KMS-11 (cell line): ENCODE results near the gene PRKG1.
"Not testable (repeated sequence)": the region's sequence is repeated elsewhere in the genome, so short reads cannot be mapped to it uniquely, and the experiment has no call there.

ENCODE experiments used
- H2AFZ ChIP-seq: fragments of 200-600 bp; sonication (generic); 2 replicates; pipeline ENCODE4 v1.6.1; 2016; ENCODE audit warnings: antibody characterized with exemption, mixed run types, low read depth
- H3K27ac ChIP-seq: fragments of 200-600 bp; sonication (generic); 2 replicates; pipeline ENCODE4 v1.6.1; 2016; ENCODE audit warnings: mild to moderate bottlenecking, mixed run types
- H3K27me3 ChIP-seq: fragments of 200-600 bp; sonication (generic); 2 replicates; pipeline ENCODE4 v1.6.1; 2017; ENCODE audit warnings: mild to moderate bottlenecking, low read depth, mixed run types, moderate library complexity; ENCODE audit not compliant: insufficient read depth
- H3K36me3 ChIP-seq: fragments of 200-600 bp; sonication (generic); 2 replicates; pipeline ENCODE4 v1.6.1; 2017; ENCODE audit warnings: mild to moderate bottlenecking, mixed run types; ENCODE audit not compliant: insufficient read depth
- H3K4me1 ChIP-seq: fragments of 200-600 bp; sonication (generic); 2 replicates; pipeline ENCODE4 v1.6.1; 2016; ENCODE audit warnings: mild to moderate bottlenecking, low read depth, mixed run types; ENCODE audit not compliant: poor library complexity, severe bottlenecking
- H3K4me2 ChIP-seq: fragments of 200-600 bp; sonication (generic); 2 replicates; pipeline ENCODE4 v1.7.0; 2016; ENCODE audit warnings: mild to moderate bottlenecking, mixed run types
- H3K4me3 ChIP-seq: fragments of 200-600 bp; sonication (generic); IDR thresholded peaks from 2 replicates; pipeline ENCODE4 v1.6.1; 2017; ENCODE audit warnings: low read depth, low read length, mixed read lengths; ENCODE audit not compliant: insufficient read depth
- H3K79me2 ChIP-seq: fragments of 200-600 bp; sonication (generic); 2 replicates; pipeline ENCODE4 v1.6.1; 2016; ENCODE audit warnings: low read depth, mixed run types; ENCODE audit not compliant: insufficient read depth
- H3K9ac ChIP-seq: fragments of 200-600 bp; sonication (generic); 2 replicates; pipeline ENCODE4 v1.6.1; 2016; ENCODE audit warnings: mild to moderate bottlenecking, mixed run types
- H4K20me1 ChIP-seq: fragments of 200-600 bp; sonication (generic); 2 replicates; pipeline ENCODE4 v1.6.1; 2016; ENCODE audit warnings: mild to moderate bottlenecking, mixed run types; ENCODE audit not compliant: insufficient read depth
- CTCF ChIP-seq: fragments of 200-600 bp; sonication (generic); conservative IDR thresholded peaks from 2 replicates; pipeline ENCODE4 v1.6.1; 2017; ENCODE audit warnings: low read depth, mild to moderate bottlenecking, antibody characterized with exemption, low read length, moderate library complexity, mixed read lengths

The PRKG1 gene

GRCh38 chr10:52030975-52031374 lies 956.7 kb downstream of the PRKG1 start:
- Histone ChIP-seq H3K27ac (no peak overlapping the region), H3K27me3 (no peaks in the 10 kb centered on the region), H3K9ac (no peak overlapping the region), H4K20me1 (no peaks in the 10 kb centered on the region), H3K4me1 (no peaks in the 10 kb centered on the region), H3K4me2 (no peak overlapping the region), H3K4me3 (no peak overlapping the region), H3K79me2 (no peaks in the 10 kb centered on the region), H3K36me3 (no peaks in the 10 kb centered on the region), H2AFZ (no peak overlapping the region)
- TF ChIP-seq CTCF = no peak

- H3K4me3 ChIP-seq = no peak overlapping the region
- no peak overlapping the region for H3K9ac ChIP-seq
- no peak overlapping the region for H2AFZ ChIP-seq
- H3K27ac ChIP-seq = no peak overlapping the region
- H4K20me1 ChIP-seq = no peaks in the 10 kb centered on the region
- no peaks in the 10 kb centered on the region for H3K27me3 ChIP-seq
- no peaks in the 10 kb centered on the region for H3K36me3 ChIP-seq
- no peaks in the 10 kb centered on the region for H3K79me2 ChIP-seq
- H3K4me2 ChIP-seq = no peak overlapping the region
- no peaks in the 10 kb centered on the region for H3K4me1 ChIP-seq
- no peak for TF ChIP-seq CTCF
Observed at GRCh38 chr10:52031771-52032170, 957.5 kb downstream of the PRKG1 start.

- Histone ChIP-seq H3K4me2 (no peak overlapping the region), H2AFZ (no peak overlapping the region), H3K4me3 (no peak overlapping the region), H4K20me1 (no peaks in the 10 kb centered on the region), H3K79me2 (no peaks in the 10 kb centered on the region), H3K27me3 (no peaks in the 10 kb centered on the region), H3K4me1 (no peaks in the 10 kb centered on the region), H3K27ac (no peak overlapping the region), H3K36me3 (no peaks in the 10 kb centered on the region), H3K9ac (no peak overlapping the region)
- TF ChIP-seq CTCF = no peak
Observed at GRCh38 chr10:52032681-52033629, 958.7 kb downstream of the PRKG1 start.

GRCh38 chr10:52039002-52039793 lies 964.9 kb downstream of the PRKG1 start:
- H3K9ac ChIP-seq = not testable (repeated sequence)

More at GRCh38 chr10:52039002-52039793, 964.9 kb downstream of the PRKG1 start:
- H3K27ac ChIP-seq, H3K79me2 ChIP-seq, H4K20me1 ChIP-seq, H3K4me1 ChIP-seq, H3K4me2 ChIP-seq, H2AFZ ChIP-seq, H3K4me3 ChIP-seq, H3K27me3 ChIP-seq, H3K36me3 ChIP-seq: not testable (repeated sequence)
